Activated CD8-positive, alpha-beta memory T cell treated with anti-CD3 and anti-CD28 coated beads for 48 hours (primary cell): ENCODE measurements around the gene GPR82.
"Not testable (repeated sequence)": the region's sequence is repeated elsewhere in the genome, so short reads cannot be mapped to it uniquely, and the experiment has no call there.

Experiments used
- DNase-seq, 3 experiments: peaks; one replicate each; pipeline ENCODE4 v3.0.0-alpha.2; 2020; ENCODE audit warnings: low read depth in 2 of 3, low spot score in 2 of 3

GPR82 gene

GRCh38 chrX:41723826-41724225, at the start of gene GPR82:
Gene GPR82, plus strand, starts transcription at chrX:41724181. Its CDS starts 2,846 bp downstream, at chrX:41727027.
- no peak for DNase-seq

- not testable (repeated sequence) for DNase-seq
These were observed 47.6 kb upstream of the GPR82 start for GRCh38 chrX:41676361-41676760.

- no peak for DNase-seq
These were observed 46.6 kb upstream of the GPR82 start for GRCh38 chrX:41677183-41678060.

- no peak for DNase-seq
These were observed 39.8 kb upstream of the GPR82 start for GRCh38 chrX:41684138-41684537.

GRCh38 chrX:41684940-41685339, 39.0 kb upstream of the GPR82 start:
- DNase-seq = no peak

GRCh38 chrX:41686788-41687187, 37.2 kb upstream of the GPR82 start:
- DNase-seq = no peak

GRCh38 chrX:41688156-41688555, 35.8 kb upstream of the GPR82 start:
- no peak for DNase-seq

GRCh38 chrX:41688835-41689234, 35.1 kb upstream of the GPR82 start, which contains the start of gene GPR34:
Gene GPR34, plus strand, starts transcription at chrX:41688973. Its CDS starts 6,661 bp downstream, at chrX:41695634.
- no peak for DNase-seq

- DNase-seq = no peak
These were observed 34.3 kb upstream of the GPR82 start for GRCh38 chrX:41689711-41690110.

GRCh38 chrX:41692162-41692749, 31.7 kb upstream of the GPR82 start:
- DNase-seq = no peak

- no peak for DNase-seq
These were observed 31.0 kb upstream of the GPR82 start for GRCh38 chrX:41693024-41693423.

GRCh38 chrX:41695426-41695825, 28.6 kb upstream of the GPR82 start:
- no peak for DNase-seq

- no peak for DNase-seq
These were observed 20.4 kb upstream of the GPR82 start for GRCh38 chrX:41703574-41704029.

GRCh38 chrX:41705042-41705441, 18.9 kb upstream of the GPR82 start:
- no peak for DNase-seq

- DNase-seq = no peak
These were observed 18.2 kb upstream of the GPR82 start for GRCh38 chrX:41705680-41706374.

GRCh38 chrX:41707218-41707617, 16.8 kb upstream of the GPR82 start:
- no peak for DNase-seq

- DNase-seq = no peak
These were observed 15.5 kb upstream of the GPR82 start for GRCh38 chrX:41708486-41708885.

GRCh38 chrX:41711021-41711667, 12.8 kb upstream of the GPR82 start:
- DNase-seq = no peak

- DNase-seq = no peak
These were observed 7.8 kb upstream of the GPR82 start for GRCh38 chrX:41716222-41716621.

GRCh38 chrX:41716767-41717473, 7.1 kb upstream of the GPR82 start:
- DNase-seq = no peak
